Astrocyte (in vitro differentiated cells and primary cell): ENCODE results near the gene AHR. TPM values are rescaled to one million over a fixed set of nuclear protein-coding genes. Genes with fewer than 3 reads are reported as not detected.

Experiments
- DNase-seq: peaks from one replicate; pipeline ENCODE4 v3.0.0-alpha.2; 2010; ENCODE audit warnings: low read depth
- FAIRE-seq: peaks from 2 replicates; lab custom pipeline; 2011; peaks lifted over from hg19 to GRCh38; lab: Jason Lieb, UNC
- H2AFZ ChIP-seq: 2 replicates; pipeline ENCODE4 v1.6.0; 2012; ENCODE audit warnings: low read depth, low read length, inconsistent platforms
- H3K27ac ChIP-seq: 2 replicates; pipeline ENCODE4 v1.5.1; 2011; ENCODE audit warnings: low read depth, low read length, inconsistent platforms
- H3K27me3 ChIP-seq: 2 replicates; pipeline ENCODE4 v1.6.0; 2011; ENCODE audit warnings: low read length, inconsistent platforms; ENCODE audit not compliant: insufficient read depth
- H3K36me3 ChIP-seq: 2 replicates; pipeline ENCODE4 v1.5.1; 2011; ENCODE audit warnings: low read length, inconsistent platforms; ENCODE audit not compliant: insufficient read depth
- H3K4me1 ChIP-seq: 2 replicates; pipeline ENCODE4 v1.5.1; 2011; ENCODE audit warnings: low read length, inconsistent platforms; ENCODE audit not compliant: insufficient read depth
- H3K4me2 ChIP-seq: 2 replicates; pipeline ENCODE4 v1.6.0; 2012; ENCODE audit warnings: low read length, inconsistent platforms
- H3K4me3 ChIP-seq: 2 replicates; pipeline ENCODE4 v1.5.1; 2011; ENCODE audit warnings: low read depth, mild to moderate bottlenecking, low read length, inconsistent platforms; ENCODE audit not compliant: insufficient read depth
- H3K79me2 ChIP-seq: 2 replicates; pipeline ENCODE4 v1.6.0; 2012; ENCODE audit warnings: mild to moderate bottlenecking, low read length, inconsistent platforms; ENCODE audit not compliant: insufficient read depth
- H3K9ac ChIP-seq: 2 replicates; pipeline ENCODE4 v1.6.0; 2012; ENCODE audit warnings: mild to moderate bottlenecking, low read length, inconsistent platforms
- H3K9me3 ChIP-seq: 2 replicates; pipeline ENCODE4 v1.5.1; 2012; ENCODE audit warnings: low read depth, mild to moderate bottlenecking, low read length, inconsistent platforms; ENCODE audit not compliant: insufficient read depth
- H4K20me1 ChIP-seq: 2 replicates; pipeline ENCODE4 v1.6.0; 2012; ENCODE audit warnings: low read length, inconsistent platforms; ENCODE audit not compliant: insufficient read depth
- H3K27ac Mint-ChIP-seq: one replicate; pipeline ENCODE4 v1.8.0; 2021; ENCODE audit warnings: mild to moderate bottlenecking, mixed read lengths; ENCODE audit not compliant: unreplicated experiment
- H3K27me3 Mint-ChIP-seq: one replicate; pipeline ENCODE4 v1.8.0; 2021; ENCODE audit warnings: low read depth, mixed read lengths; ENCODE audit not compliant: unreplicated experiment
- H3K36me3 Mint-ChIP-seq: one replicate; pipeline ENCODE4 v1.8.0; 2021; ENCODE audit warnings: low read depth, mixed read lengths; ENCODE audit not compliant: unreplicated experiment
- H3K4me1 Mint-ChIP-seq: one replicate; pipeline ENCODE4 v1.8.0; 2021; ENCODE audit warnings: low read depth, mixed read lengths; ENCODE audit not compliant: unreplicated experiment
- H3K4me3 Mint-ChIP-seq: one replicate; pipeline ENCODE4 v1.8.0; 2021; ENCODE audit warnings: mild to moderate bottlenecking, moderate library complexity, mixed read lengths; ENCODE audit not compliant: unreplicated experiment
- H3K9me3 Mint-ChIP-seq: one replicate; pipeline ENCODE4 v1.8.0; 2021; ENCODE audit warnings: mild to moderate bottlenecking, mixed read lengths; ENCODE audit not compliant: unreplicated experiment
- CTCF ChIP-seq: IDR thresholded peaks from 2 replicates; pipeline ENCODE4 v1.5.1; 2011; ENCODE audit warnings: low read depth, mild to moderate bottlenecking, inconsistent platforms, low read length, moderate library complexity; ENCODE audit not compliant: insufficient read depth
- EZH2 ChIP-seq: IDR thresholded peaks from 2 replicates; pipeline ENCODE4 v1.6.1; 2012; ENCODE audit warnings: mild to moderate bottlenecking, low read length, inconsistent platforms; ENCODE audit not compliant: insufficient read depth
- total RNA-seq: library from RNA; stranded (reverse); gene quantifications from 2 replicates; pipeline ENCODE4 v1.2.1, GENCODE V29; 2021

The AHR gene
- total RNA-seq, 1 donor from 2014 or later = 48.1 TPM

GRCh38 chr7:17339139-17339538 is 40.7 kb downstream of the AHR start:
- H3K4me1 ChIP-seq = no peaks in the 10 kb centered on the region
- H3K79me2 ChIP-seq = peaks cover 38% of the 10 kb centered on the region
- no peaks in the 10 kb centered on the region for H3K9me3 ChIP-seq
- Mint-ChIP-seq H3K27me3 (no peaks in the 10 kb centered on the region), H3K4me3 (no peak overlapping the region), H3K9me3 (no peaks in the 10 kb centered on the region), H3K27ac (no peak overlapping the region), H3K4me1 (peaks cover 6% of the 10 kb centered on the region), H3K36me3 (peaks cover 10% of the 10 kb centered on the region)
- TF ChIP-seq CTCF = no peak
- TF ChIP-seq EZH2 = no peak
- FAIRE-seq (no peak), DNase-seq (no peak)
- peaks cover 32% of the 10 kb centered on the region for H3K36me3 ChIP-seq
- no peak overlapping the region for H3K9ac ChIP-seq
- no peak overlapping the region for H2AFZ ChIP-seq
- no peak overlapping the region for H3K27ac ChIP-seq
- H3K4me2 ChIP-seq = no peak overlapping the region
- no peak overlapping the region for H3K4me3 ChIP-seq
- no peaks in the 10 kb centered on the region for H3K27me3 ChIP-seq
- no peaks in the 10 kb centered on the region for H4K20me1 ChIP-seq

- no peak for TF ChIP-seq CTCF
- TF ChIP-seq EZH2 = no peak
- Mint-ChIP-seq H3K27me3 (no peaks in the 10 kb centered on the region), H3K9me3 (no peaks in the 10 kb centered on the region), H3K27ac (no peak overlapping the region), H3K4me3 (no peak overlapping the region), H3K4me1 (peaks cover 6% of the 10 kb centered on the region), H3K36me3 (peaks cover 10% of the 10 kb centered on the region)
- DNase-seq (no peak), FAIRE-seq (no peak)
- Histone ChIP-seq H3K4me1 (no peaks in the 10 kb centered on the region), H3K36me3 (peaks cover 25% of the 10 kb centered on the region), H2AFZ (no peak overlapping the region), H3K79me2 (peaks cover 34% of the 10 kb centered on the region), H4K20me1 (no peaks in the 10 kb centered on the region), H3K4me3 (no peak overlapping the region), H3K4me2 (no peak overlapping the region), H3K27me3 (no peaks in the 10 kb centered on the region), H3K9me3 (no peaks in the 10 kb centered on the region), H3K27ac (no peak overlapping the region), H3K9ac (no peak overlapping the region)
Measured at GRCh38 chr7:17339952-17340351, 41.5 kb downstream of the AHR start.

- Mint-ChIP-seq H3K4me1 (peaks cover 6% of the 10 kb centered on the region), H3K9me3 (no peaks in the 10 kb centered on the region), H3K27ac (no peak overlapping the region), H3K27me3 (no peaks in the 10 kb centered on the region), H3K4me3 (no peak overlapping the region), H3K36me3 (peaks cover 9% of the 10 kb centered on the region)
- FAIRE-seq = no peak
- peaks cover 34% of the 10 kb centered on the region for H3K79me2 ChIP-seq
- no peaks in the 10 kb centered on the region for H3K27me3 ChIP-seq
- no peak overlapping the region for H3K4me2 ChIP-seq
- TF ChIP-seq CTCF (no peak), EZH2 (no peak)
- no peaks in the 10 kb centered on the region for H3K4me1 ChIP-seq
- no peaks in the 10 kb centered on the region for H3K9me3 ChIP-seq
- peaks cover 25% of the 10 kb centered on the region for H3K36me3 ChIP-seq
- no peak for DNase-seq
- no peak overlapping the region for H3K9ac ChIP-seq
- H3K27ac ChIP-seq = no peak overlapping the region
- no peaks in the 10 kb centered on the region for H4K20me1 ChIP-seq
- H3K4me3 ChIP-seq = no peak overlapping the region
- no peak overlapping the region for H2AFZ ChIP-seq
Measured at GRCh38 chr7:17340655-17341054, 42.2 kb downstream of the AHR start.
